A549 (cell line): ENCODE results near the gene PDE4D. TPM values are rescaled to one million over a fixed set of nuclear protein-coding genes. Genes with fewer than 3 reads are reported as not detected.
A peak's percentile ranks its signal among the peaks of the same experiment; 100 is the strongest.

Experiments
- ATAC-seq, 2 experiments: fragments of 200-7000 bp in 1 of 2; fragments of >200 bp in 1 of 2; cut with Nextera tagmentation in 1 of 2; cut with Tn5 transposase in 1 of 2; 3 replicates each; pipeline versions ENCODE4 v1.8.0 to v1.9.1; 2018 to 2020; ENCODE audit warnings: mild to moderate bottlenecking in 1 of 2, moderate library complexity in 1 of 2
- CTCF ChIA-PET: fragments of 300-600 bp; sonication (Branson Sonifier 250); formaldehyde crosslinking; extraction: SDS; loops from one replicate; lab custom pipeline; 2021; ENCODE audit warnings: antibody characterized with exemption, inconsistent platforms; lab: Yijun Ruan, JAX
- POLR2A ChIA-PET: fragments of 350-600 bp; formaldehyde crosslinking; extraction: SDS; loops from one replicate; lab custom pipeline; 2021; ENCODE audit warnings: antibody characterized with exemption, inconsistent platforms; lab: Yijun Ruan, JAX
- DNase-seq, 2 experiments: peaks; one replicate each; pipeline versions ENCODE4 v3.0.0 to v3.0.0-alpha.2; 2011 to 2016; ENCODE audit warnings: low read depth in 1 of 2, low spot score in 1 of 2
- FAIRE-seq: peaks from 2 replicates; lab custom pipeline; 2011; peaks lifted over from hg19 to GRCh38; lab: Jason Lieb, UNC
- H3K27ac ChIP-seq, 2 experiments: fragments of >200 bp; sonication (Bioruptor Twin); formaldehyde crosslinking; 3 replicates each; pipeline ENCODE4 v1.5.1; 2016 to 2017
- H3K4me1 ChIP-seq: fragments of >200 bp; sonication (Bioruptor Twin); formaldehyde crosslinking; 3 replicates; pipeline ENCODE4 v1.6.1; 2016
- H3K4me2 ChIP-seq: fragments of >200 bp; sonication (Bioruptor Twin); formaldehyde crosslinking; 3 replicates; pipeline ENCODE4 v1.6.1; 2016
- H3K4me3 ChIP-seq: fragments of >200 bp; sonication (Bioruptor Twin); formaldehyde crosslinking; 3 replicates; pipeline ENCODE4 v1.5.1; 2016
- H3K9me3 ChIP-seq: fragments of >200 bp; sonication (Bioruptor Twin); formaldehyde crosslinking; 3 replicates; pipeline ENCODE4 v1.6.1; 2016
- CBX2 ChIP-seq: fragments of 200-600 bp; sonication (generic); IDR thresholded peaks from 2 replicates; pipeline ENCODE4 v1.6.1; 2016; ENCODE audit warnings: low read depth, mild to moderate bottlenecking, borderline replicate concordance
- EHF ChIP-seq: fragments of 250-450 bp; sonication (Bioruptor Pico); IDR thresholded peaks from 2 replicates; pipeline ENCODE4 v1.5.0; 2020; ENCODE audit warnings: mild to moderate bottlenecking
- EHMT2 ChIP-seq: fragments of 200-600 bp; sonication (generic); IDR thresholded peaks from 2 replicates; pipeline ENCODE4 v1.6.1; 2016; ENCODE audit warnings: antibody characterized with exemption, low read depth, mild to moderate bottlenecking, moderate library complexity
- HDAC2 ChIP-seq: fragments of 200-600 bp; sonication (generic); IDR thresholded peaks from 2 replicates; pipeline ENCODE4 v1.6.1; 2016
- HEYL ChIP-seq: fragments of 250-450 bp; sonication (Bioruptor Pico); IDR thresholded peaks from 2 replicates; pipeline ENCODE4 v1.8.0; 2021; ENCODE audit warnings: mild to moderate bottlenecking, moderate library complexity
- HOXA7 ChIP-seq: fragments of 250-450 bp; sonication (Bioruptor Pico); IDR thresholded peaks from 2 replicates; pipeline ENCODE4 v1.5.0; 2020; ENCODE audit warnings: mild to moderate bottlenecking, moderate library complexity
- JUN ChIP-seq, 2 experiments: fragments of >200 bp; sonication (Bioruptor Twin); formaldehyde crosslinking; IDR thresholded peaks; 2 replicates in 1 of 2; 3 replicates in 1 of 2; pipeline ENCODE4 v1.6.1; 2016 to 2017
- KDM5A ChIP-seq: fragments of 200-600 bp; sonication (generic); IDR thresholded peaks from 2 replicates; pipeline ENCODE4 v1.6.1; 2016; ENCODE audit warnings: antibody characterized with exemption, mild to moderate bottlenecking
- MAX ChIP-seq: IDR thresholded peaks from 2 replicates; pipeline ENCODE4 v1.6.1; 2012
- MAZ ChIP-seq: fragments of 150-350 bp; IDR thresholded peaks from 2 replicates; pipeline ENCODE4 v1.6.1; 2014; ENCODE audit warnings: antibody characterized with exemption, low read depth, low read length, borderline replicate concordance
- NFE2L2 ChIP-seq: fragments of 150-350 bp; conservative IDR thresholded peaks from 2 replicates; pipeline ENCODE4 v1.6.1; 2014; ENCODE audit warnings: low read length
- NPAS2 ChIP-seq: fragments of 250-450 bp; sonication (Bioruptor Pico); IDR thresholded peaks from 2 replicates; pipeline ENCODE4 v1.8.0; 2022; ENCODE audit warnings: mild to moderate bottlenecking, moderate library complexity, borderline replicate concordance
- NR3C1 ChIP-seq: fragments of >200 bp; sonication (Bioruptor Twin); formaldehyde crosslinking; IDR thresholded peaks from 3 replicates; pipeline ENCODE4 v1.6.1; 2017
- POLR2A ChIP-seq: IDR thresholded peaks from 2 replicates; pipeline ENCODE4 v1.6.1; 2012; ENCODE audit warnings: mild to moderate bottlenecking, low read length
- POLR2AphosphoS2 ChIP-seq: conservative IDR thresholded peaks from 2 replicates; pipeline ENCODE4 v1.6.1; 2012; ENCODE audit warnings: low read length, improper control_type of control experiment, inconsistent platforms
- RARB ChIP-seq: fragments of 250-450 bp; sonication (Bioruptor Pico); IDR thresholded peaks from 2 replicates; pipeline ENCODE4 v1.8.0; 2021; ENCODE audit warnings: mild to moderate bottlenecking, moderate library complexity
- RCOR1 ChIP-seq: fragments of 150-350 bp; IDR thresholded peaks from 2 replicates; pipeline ENCODE4 v1.6.1; 2014; ENCODE audit warnings: antibody characterized with exemption, low read length, low read depth
- REST ChIP-seq: fragments of 200-600 bp; sonication (generic); IDR thresholded peaks from 2 replicates; pipeline ENCODE4 v1.6.1; 2016; ENCODE audit warnings: antibody characterized with exemption, mild to moderate bottlenecking, moderate library complexity
- RFX5 ChIP-seq: fragments of 450-650 bp; IDR thresholded peaks from 2 replicates; pipeline ENCODE4 v1.7.1; 2014; ENCODE audit warnings: antibody characterized with exemption, mild to moderate bottlenecking, moderate library complexity
- SREBF2 ChIP-seq: fragments of 450-650 bp; IDR thresholded peaks from 2 replicates; pipeline ENCODE4 v1.6.1; 2014; ENCODE audit warnings: mild to moderate bottlenecking, moderate library complexity
- ZFP36 ChIP-seq: fragments of 450-650 bp; IDR thresholded peaks from 2 replicates; pipeline ENCODE4 v1.6.1; 2014; ENCODE audit warnings: borderline replicate concordance; ENCODE audit not compliant: partially characterized antibody
- ZNF302 ChIP-seq: fragments of 250-450 bp; sonication (Bioruptor Pico); IDR thresholded peaks from 2 replicates; pipeline ENCODE4 v1.9.0; 2021; ENCODE audit warnings: inconsistent platforms, mild to moderate bottlenecking, moderate library complexity
- WGBS: methylation state at CpG from one replicate; pipeline ENCODE4 v1.1.6; 2017; ENCODE audit errors: missing lambda C conversion rate; 5-methylcytosine and 5-hydroxymethylcytosine counted together
- polyA plus RNA-seq, 4 experiments: library from polyadenylated mRNA; depleted of rRNA in 3 of 4; stranded (reverse); fragments of >200 nt; fragmentation: RNase III in 1 of 4; extraction: RNeasy Plus Mini Kit Qiagen cat#74134 plus additional on column Dnase treatment in 1 of 4; gene quantifications; 2 replicates in 3 of 4; 3 replicates in 1 of 4; pipeline ENCODE4 v1.2.3, GENCODE V29; 2011 to 2017
- TF ChIP-seq, protein P1 (sequence below): fragments of >200 bp; sonication (Bioruptor Twin); formaldehyde crosslinking; IDR thresholded peaks from 3 replicates; pipeline ENCODE4 v1.5.1; 2016
- TF ChIP-seq, protein P2 (sequence below): fragments of 450-650 bp; IDR thresholded peaks from 2 replicates; pipeline ENCODE4 v1.6.1; 2014; ENCODE audit warnings: antibody characterized with exemption

The PDE4D gene
- polyA plus RNA-seq, 2 of the 4 experiments (the other 2 are of a cell fraction), result 74.0 to 213 TPM

- H3K4me3 ChIP-seq, result no peak overlapping the region
- no peaks in the 10 kb centered on the region for H3K9me3 ChIP-seq
- ChIA-PET CTCF (no interaction called here), POLR2A (no interaction called here)
- peaks cover 10% of the 10 kb centered on the region; the same call in 2 of the 3 replicates for H3K4me1 ChIP-seq
- WGBS, result 82% methylated on average over 2 of the region's 2 CpGs
- no peak overlapping the region for H3K4me2 ChIP-seq
- DNase-seq (no peak), FAIRE-seq (no peak), ATAC-seq (peak in 1 of 2 experiments; percentile 19; a peak in 2 of 6 replicates)
- TF ChIP-seq POLR2A (no peak), SREBF2 (no peak), RARB (no peak), NPAS2 (CRISPR knock-in tag) (no peak), RFX5 (no peak), MAX (no peak), REST (no peak), CBX2 (no peak)
- no peak overlapping the region for H3K27ac ChIP-seq
These were observed 189.7 kb downstream of the PDE4D start for GRCh38 chr5:59703789-59704188.

- H3K4me3 ChIP-seq, result no peak overlapping the region
- TF ChIP-seq RCOR1 (no peak), HDAC2 (no peak), HEYL (CRISPR knock-in tag) (no peak), ZNF302 (CRISPR knock-in tag) (no peak), MAX (no peak), SREBF2 (no peak), NFE2L2 (no peak), MAZ (no peak), EHMT2 (no peak), ZFP36 (no peak), NR3C1 (no peak), EHF (CRISPR knock-in tag) (no peak), HOXA7 (CRISPR knock-in tag) (no peak), KDM5A (no peak), NPAS2 (CRISPR knock-in tag) (no peak), JUN (IDR thresholded peaks at IDR 0.05) (no peak), RARB (no peak), POLR2AphosphoS2 (no peak)
- TF ChIP-seq, protein P1, sequence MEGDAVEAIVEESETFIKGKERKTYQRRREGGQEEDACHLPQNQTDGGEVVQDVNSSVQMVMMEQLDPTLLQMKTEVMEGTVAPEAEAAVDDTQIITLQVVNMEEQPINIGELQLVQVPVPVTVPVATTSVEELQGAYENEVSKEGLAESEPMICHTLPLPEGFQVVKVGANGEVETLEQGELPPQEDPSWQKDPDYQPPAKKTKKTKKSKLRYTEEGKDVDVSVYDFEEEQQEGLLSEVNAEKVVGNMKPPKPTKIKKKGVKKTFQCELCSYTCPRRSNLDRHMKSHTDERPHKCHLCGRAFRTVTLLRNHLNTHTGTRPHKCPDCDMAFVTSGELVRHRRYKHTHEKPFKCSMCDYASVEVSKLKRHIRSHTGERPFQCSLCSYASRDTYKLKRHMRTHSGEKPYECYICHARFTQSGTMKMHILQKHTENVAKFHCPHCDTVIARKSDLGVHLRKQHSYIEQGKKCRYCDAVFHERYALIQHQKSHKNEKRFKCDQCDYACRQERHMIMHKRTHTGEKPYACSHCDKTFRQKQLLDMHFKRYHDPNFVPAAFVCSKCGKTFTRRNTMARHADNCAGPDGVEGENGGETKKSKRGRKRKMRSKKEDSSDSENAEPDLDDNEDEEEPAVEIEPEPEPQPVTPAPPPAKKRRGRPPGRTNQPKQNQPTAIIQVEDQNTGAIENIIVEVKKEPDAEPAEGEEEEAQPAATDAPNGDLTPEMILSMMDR, result no peak
- TF ChIP-seq, protein P2, sequence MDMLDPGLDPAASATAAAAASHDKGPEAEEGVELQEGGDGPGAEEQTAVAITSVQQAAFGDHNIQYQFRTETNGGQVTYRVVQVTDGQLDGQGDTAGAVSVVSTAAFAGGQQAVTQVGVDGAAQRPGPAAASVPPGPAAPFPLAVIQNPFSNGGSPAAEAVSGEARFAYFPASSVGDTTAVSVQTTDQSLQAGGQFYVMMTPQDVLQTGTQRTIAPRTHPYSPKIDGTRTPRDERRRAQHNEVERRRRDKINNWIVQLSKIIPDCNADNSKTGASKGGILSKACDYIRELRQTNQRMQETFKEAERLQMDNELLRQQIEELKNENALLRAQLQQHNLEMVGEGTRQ, result no peak
- no peak for FAIRE-seq
- H3K4me1 ChIP-seq, result peaks cover 13% of the 10 kb centered on the region; the same call in 2 of the 3 replicates
- DNase-seq, result no peak
- H3K9me3 ChIP-seq, result no peaks in the 10 kb centered on the region
- H3K27ac ChIP-seq, result no peak overlapping the region
- ATAC-seq, result no peak
- ChIA-PET POLR2A (no interaction called here), CTCF (interaction anchor here (1.0 to 2.1 kb wide), 5 partner anchors 12 to 102 kb away, joined by 3 to 8 read pairs (median 3); no protein-coding TSS in a partner anchor)
- WGBS, result 90% methylated on average over 6 of the region's 6 CpGs
- no peak overlapping the region for H3K4me2 ChIP-seq
These were observed 195.0 kb downstream of the PDE4D start for GRCh38 chr5:59698207-59699178.
